SK-N-SH (cell line): ENCODE results near the gene HAT1. TPM values are rescaled to one million over a fixed set of nuclear protein-coding genes. Genes with fewer than 3 reads are reported as not detected.

Source experiments
- CTCF ChIA-PET: fragments of 300-600, 350-600 bp; formaldehyde crosslinking; extraction: SDS; loops from one replicate; lab custom pipeline; 2021; lab: Yijun Ruan, JAX
- POLR2A ChIA-PET: fragments of 350-600 bp; sonication (Branson Sonifier 250); formaldehyde crosslinking; extraction: SDS; loops from one replicate; lab custom pipeline; 2020; ENCODE audit warnings: antibody characterized with exemption, inconsistent platforms; lab: Yijun Ruan, JAX
- DNase-seq: peaks from one replicate; pipeline ENCODE4 v3.0.0; 2012
- H2AFZ ChIP-seq: fragments of 200-600 bp; sonication (generic); 2 replicates; pipeline ENCODE4 v1.8.1; 2016; ENCODE audit warnings: antibody characterized with exemption, mild to moderate bottlenecking, low read depth
- H3F3A ChIP-seq: fragments of 200-600 bp; sonication (generic); replicated peaks from 2 replicates; pipeline ENCODE3; 2016; ENCODE audit warnings: antibody characterized with exemption, mild to moderate bottlenecking; ENCODE audit not compliant: insufficient read depth
- H3K27ac ChIP-seq, 2 experiments: fragments of 200-500 bp in 1 of 2; fragments of 200-600 bp in 1 of 2; sonication (Bioruptor generic) in 1 of 2; sonication (generic), shearing (Covaris generic) in 1 of 2; 2 replicates each; pipeline versions ENCODE4 v1.5.1 to v1.6.1; 2014 to 2016; ENCODE audit warnings: low read depth in 2 of 2, inconsistent platforms in 1 of 2, low read length in 1 of 2, mild to moderate bottlenecking in 1 of 2, mixed read lengths in 1 of 2
- H3K27me3 ChIP-seq: fragments of 200-600 bp; sonication (generic), shearing (Covaris generic); 2 replicates; pipeline ENCODE4 v1.6.1; 2016; ENCODE audit warnings: mixed run types; ENCODE audit not compliant: insufficient read depth
- H3K36me3 ChIP-seq, 2 experiments: fragments of 200-500 bp in 1 of 2; fragments of 200-600 bp in 1 of 2; sonication (Bioruptor generic) in 1 of 2; sonication (generic) in 1 of 2; replicated peaks in 1 of 2; 2 replicates each; pipeline versions ENCODE3 to v1.5.1; 2014 to 2016; ENCODE audit warnings: low read length in 1 of 2, mild to moderate bottlenecking in 1 of 2; ENCODE audit not compliant: insufficient read depth in 2 of 2, control insufficient read depth in 1 of 2
- H3K4me1 ChIP-seq, 2 experiments: fragments of 200-500 bp in 1 of 2; fragments of 200-600 bp in 1 of 2; sonication (Bioruptor generic) in 1 of 2; sonication (generic), shearing (Covaris generic) in 1 of 2; 2 replicates each; pipeline versions ENCODE4 v1.5.1 to v1.6.1; 2014 to 2016; ENCODE audit warnings: low read depth in 1 of 2, low read length in 1 of 2, mixed run types in 1 of 2; ENCODE audit not compliant: insufficient read depth in 2 of 2, control insufficient read depth in 1 of 2
- H3K4me2 ChIP-seq: fragments of 200-600 bp; sonication (generic), shearing (Covaris generic); 2 replicates; pipeline ENCODE4 v1.6.1; 2017; ENCODE audit warnings: mixed run types
- H3K4me3 ChIP-seq, 2 experiments: fragments of 200-500 bp in 1 of 2; fragments of 200-600 bp in 1 of 2; sonication (Bioruptor generic) in 1 of 2; sonication (generic), shearing (Covaris generic) in 1 of 2; 2 replicates each; pipeline versions ENCODE4 v1.5.1 to v1.8.1; 2014 to 2016; ENCODE audit warnings: low read depth in 2 of 2, inconsistent platforms in 1 of 2, low read length in 1 of 2, mild to moderate bottlenecking in 1 of 2, mixed read lengths in 1 of 2, moderate library complexity in 1 of 2
- H3K79me2 ChIP-seq: fragments of 200-600 bp; sonication (generic); 2 replicates; pipeline ENCODE4 v1.8.1; 2017; ENCODE audit warnings: mild to moderate bottlenecking; ENCODE audit not compliant: insufficient read depth
- H3K9ac ChIP-seq: fragments of 200-600 bp; sonication (generic); 2 replicates; pipeline ENCODE4 v1.6.1; 2017; ENCODE audit warnings: mixed run types
- H3K9me2 ChIP-seq: fragments of 200-600 bp; sonication (generic); 2 replicates; pipeline ENCODE4 v1.6.1; 2017; ENCODE audit warnings: mixed run types
- H3K9me3 ChIP-seq: fragments of 200-600 bp; sonication (generic); 2 replicates; pipeline ENCODE4 v1.6.1; 2017; ENCODE audit warnings: mixed run types, mild to moderate bottlenecking, moderate library complexity
- H4K20me1 ChIP-seq: fragments of 200-600 bp; sonication (generic); 2 replicates; pipeline ENCODE4 v1.6.1; 2017; ENCODE audit warnings: mild to moderate bottlenecking, mixed run types; ENCODE audit not compliant: insufficient read depth
- ELF1 ChIP-seq: IDR thresholded peaks from 2 replicates; pipeline ENCODE4 v1.4.0; 2012
- FOSL2 ChIP-seq: IDR thresholded peaks from 2 replicates; pipeline ENCODE4 v1.4.0; 2012; ENCODE audit warnings: low read depth, mild to moderate bottlenecking, moderate library complexity, borderline replicate concordance
- GABPA ChIP-seq: IDR thresholded peaks from 2 replicates; pipeline ENCODE4 v1.4.0; 2012; ENCODE audit warnings: low read depth, mild to moderate bottlenecking
- GATA2 ChIP-seq: sonication (generic); formaldehyde crosslinking; IDR thresholded peaks from 2 replicates; pipeline ENCODE4 v1.5.0; 2020; ENCODE audit warnings: mild to moderate bottlenecking, missing genetic modification reagents
- JUND ChIP-seq: IDR thresholded peaks from 2 replicates; pipeline ENCODE4 v1.4.0; 2012
- MEF2A ChIP-seq: IDR thresholded peaks from 2 replicates; pipeline ENCODE4 v1.4.0; 2012; ENCODE audit warnings: low read depth, borderline replicate concordance
- MXI1 ChIP-seq: IDR thresholded peaks from 2 replicates; pipeline ENCODE4 v1.6.1; 2012; ENCODE audit warnings: mild to moderate bottlenecking, low read depth, low read length, improper control_type of control experiment
- POLR2AphosphoS5 ChIP-seq: IDR thresholded peaks from 2 replicates; pipeline ENCODE4 v1.6.1; 2012; ENCODE audit warnings: low read depth, low read length
- RAD21 ChIP-seq: IDR thresholded peaks from 2 replicates; pipeline ENCODE4 v1.6.1; 2012; ENCODE audit warnings: mild to moderate bottlenecking, low read length
- RCOR1 ChIP-seq: fragments of 150-350 bp; IDR thresholded peaks from 2 replicates; pipeline ENCODE4 v1.6.1; 2017; ENCODE audit warnings: antibody characterized with exemption, low read length
- RFX5 ChIP-seq: IDR thresholded peaks from 2 replicates; pipeline ENCODE4 v1.6.1; 2012; ENCODE audit warnings: mild to moderate bottlenecking, improper control_type of control experiment, low read length
- SIN3A ChIP-seq: IDR thresholded peaks from 2 replicates; pipeline ENCODE4 v1.6.1; 2012; ENCODE audit warnings: low read depth, mild to moderate bottlenecking, low read length, moderate library complexity, borderline replicate concordance
- TEAD4 ChIP-seq: IDR thresholded peaks from 2 replicates; pipeline ENCODE4 v1.4.0; 2012; ENCODE audit warnings: mild to moderate bottlenecking, borderline replicate concordance; ENCODE audit not compliant: insufficient read depth
- YY1 ChIP-seq: IDR thresholded peaks from 2 replicates; pipeline ENCODE4 v1.4.0; 2012; ENCODE audit warnings: low read depth, mild to moderate bottlenecking
- WGBS: methylation state at CpG from one replicate; pipeline ENCODE4 v1.1.6; 2017; ENCODE audit warnings: low lambda C conversion rate; 5-methylcytosine and 5-hydroxymethylcytosine counted together
- polyA plus RNA-seq, 3 experiments: library from polyadenylated mRNA; depleted of rRNA; stranded (reverse); fragments of >200 nt; gene quantifications; 2 replicates each; pipeline ENCODE4 v1.2.3, GENCODE V29; 2012
- TF ChIP-seq, protein P1 (sequence below): fragments of 150-350 bp; IDR thresholded peaks from 2 replicates; pipeline ENCODE4 v1.6.1; 2016; ENCODE audit warnings: mild to moderate bottlenecking, low read depth, low read length
- TF ChIP-seq, protein P2 (sequence below): IDR thresholded peaks from 2 replicates; pipeline ENCODE4 v1.4.0; 2012; ENCODE audit warnings: low read depth, borderline replicate concordance
- TF ChIP-seq, protein P3 (sequence below): IDR thresholded peaks from 2 replicates; pipeline ENCODE4 v1.4.0; 2012; ENCODE audit warnings: low read depth, borderline replicate concordance

Gene HAT1
- polyA plus RNA-seq, 1 of the 3 experiments (the other 2 are of a cell fraction) = 18.6 TPM

DNA sequence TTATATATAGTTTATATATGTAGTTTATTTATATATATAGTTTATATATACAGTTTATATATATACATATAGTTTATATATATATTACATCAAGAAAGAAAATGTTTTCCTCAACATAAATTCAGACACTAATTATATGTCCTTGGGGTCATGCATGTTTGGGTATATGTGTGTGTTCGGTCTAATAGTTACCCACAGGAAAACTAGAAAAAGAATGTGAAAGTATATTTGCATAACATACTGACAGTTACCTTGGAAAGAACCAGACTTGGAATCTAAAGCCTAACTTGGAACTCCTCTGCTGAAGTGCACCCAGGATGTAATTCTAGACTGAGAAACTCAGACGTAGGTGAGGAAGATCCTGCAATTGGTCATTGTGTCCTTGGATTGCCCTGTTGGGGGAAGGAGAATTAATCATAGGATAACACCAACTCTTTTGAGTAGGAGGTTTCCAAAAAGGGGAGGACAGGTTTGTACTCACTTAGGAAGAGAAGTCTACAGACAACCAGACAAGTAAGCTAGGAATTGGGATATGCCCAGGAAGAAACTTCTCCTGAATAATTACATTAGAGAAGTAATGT is 19.3 kb upstream of the HAT1 start:
- Histone ChIP-seq H3K9me3 (no peaks in the 10 kb centered on the region), H3K4me2 (no peak overlapping the region), H3K79me2 (no peaks in the 10 kb centered on the region), H3K9me2 (no peaks in the 10 kb centered on the region), H3K36me3 (no peaks in the 10 kb centered on the region), H3K9ac (no peak overlapping the region), H3K4me3 (no peak overlapping the region), H3K27ac (no peak overlapping the region), H3F3A (no peaks in the 10 kb centered on the region), H3K4me1 (no peaks in the 10 kb centered on the region), H3K27me3 (no peaks in the 10 kb centered on the region), H2AFZ (no peak overlapping the region), H4K20me1 (no peaks in the 10 kb centered on the region)
- CTCF ChIA-PET = no interaction called here
- DNase-seq = no peak
- TF ChIP-seq YY1 (no peak), JUND (no peak), MEF2A (no peak), GABPA (no peak), TEAD4 (no peak), GATA2 (CRISPR knock-in tag) (no peak), FOSL2 (no peak), RCOR1 (no peak)
- TF ChIP-seq, protein P1, sequence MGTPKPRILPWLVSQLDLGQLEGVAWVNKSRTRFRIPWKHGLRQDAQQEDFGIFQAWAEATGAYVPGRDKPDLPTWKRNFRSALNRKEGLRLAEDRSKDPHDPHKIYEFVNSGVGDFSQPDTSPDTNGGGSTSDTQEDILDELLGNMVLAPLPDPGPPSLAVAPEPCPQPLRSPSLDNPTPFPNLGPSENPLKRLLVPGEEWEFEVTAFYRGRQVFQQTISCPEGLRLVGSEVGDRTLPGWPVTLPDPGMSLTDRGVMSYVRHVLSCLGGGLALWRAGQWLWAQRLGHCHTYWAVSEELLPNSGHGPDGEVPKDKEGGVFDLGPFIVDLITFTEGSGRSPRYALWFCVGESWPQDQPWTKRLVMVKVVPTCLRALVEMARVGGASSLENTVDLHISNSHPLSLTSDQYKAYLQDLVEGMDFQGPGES = no peak
- TF ChIP-seq, protein P2, sequence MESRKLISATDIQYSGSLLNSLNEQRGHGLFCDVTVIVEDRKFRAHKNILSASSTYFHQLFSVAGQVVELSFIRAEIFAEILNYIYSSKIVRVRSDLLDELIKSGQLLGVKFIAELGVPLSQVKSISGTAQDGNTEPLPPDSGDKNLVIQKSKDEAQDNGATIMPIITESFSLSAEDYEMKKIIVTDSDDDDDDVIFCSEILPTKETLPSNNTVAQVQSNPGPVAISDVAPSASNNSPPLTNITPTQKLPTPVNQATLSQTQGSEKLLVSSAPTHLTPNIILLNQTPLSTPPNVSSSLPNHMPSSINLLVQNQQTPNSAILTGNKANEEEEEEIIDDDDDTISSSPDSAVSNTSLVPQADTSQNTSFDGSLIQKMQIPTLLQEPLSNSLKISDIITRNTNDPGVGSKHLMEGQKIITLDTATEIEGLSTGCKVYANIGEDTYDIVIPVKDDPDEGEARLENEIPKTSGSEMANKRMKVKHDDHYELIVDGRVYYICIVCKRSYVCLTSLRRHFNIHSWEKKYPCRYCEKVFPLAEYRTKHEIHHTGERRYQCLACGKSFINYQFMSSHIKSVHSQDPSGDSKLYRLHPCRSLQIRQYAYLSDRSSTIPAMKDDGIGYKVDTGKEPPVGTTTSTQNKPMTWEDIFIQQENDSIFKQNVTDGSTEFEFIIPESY = no peak
- POLR2A ChIA-PET = no interaction called here
- WGBS = 49% methylated on average over 2 of the region's 2 CpGs

DNA sequence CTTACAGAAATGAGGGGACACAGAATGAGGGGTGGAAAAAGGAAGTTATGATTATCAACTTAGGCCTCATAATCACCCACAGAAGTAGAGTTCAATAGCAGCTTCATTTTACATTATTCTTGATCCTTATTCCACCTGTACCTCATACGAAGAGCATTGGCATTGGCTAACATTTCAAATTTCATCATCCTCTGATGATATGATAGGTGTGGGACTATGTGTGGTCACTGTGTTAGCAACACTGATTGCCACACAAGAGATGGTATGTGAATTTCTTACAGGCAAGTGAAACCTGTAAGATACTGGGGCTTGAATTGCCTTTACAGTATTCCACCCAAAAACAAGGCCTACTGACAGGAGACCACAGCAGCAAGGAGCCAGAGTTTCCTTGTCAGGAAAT is 14.0 kb upstream of the HAT1 start:
- Histone ChIP-seq H3F3A (no peaks in the 10 kb centered on the region), H3K4me3 (no peak overlapping the region), H3K9me3 (no peaks in the 10 kb centered on the region), H3K27me3 (no peaks in the 10 kb centered on the region), H3K9me2 (no peaks in the 10 kb centered on the region), H3K36me3 (no peaks in the 10 kb centered on the region), H4K20me1 (no peaks in the 10 kb centered on the region), H3K79me2 (no peaks in the 10 kb centered on the region), H3K4me1 (no peaks in the 10 kb centered on the region), H3K27ac (no peak overlapping the region), H2AFZ (no peak overlapping the region), H3K9ac (no peak overlapping the region), H3K4me2 (no peak overlapping the region)
- POLR2A ChIA-PET = no interaction called here
- DNase-seq = no peak
- CTCF ChIA-PET = no interaction called here
- TF ChIP-seq MXI1 (no peak), TEAD4 (no peak), SIN3A (no peak), POLR2AphosphoS5 (no peak), RAD21 (no peak), MEF2A (no peak), GABPA (no peak), RFX5 (no peak), FOSL2 (no peak), ELF1 (no peak), YY1 (no peak)
- TF ChIP-seq, protein P1 = no peak
- TF ChIP-seq, protein P3, sequence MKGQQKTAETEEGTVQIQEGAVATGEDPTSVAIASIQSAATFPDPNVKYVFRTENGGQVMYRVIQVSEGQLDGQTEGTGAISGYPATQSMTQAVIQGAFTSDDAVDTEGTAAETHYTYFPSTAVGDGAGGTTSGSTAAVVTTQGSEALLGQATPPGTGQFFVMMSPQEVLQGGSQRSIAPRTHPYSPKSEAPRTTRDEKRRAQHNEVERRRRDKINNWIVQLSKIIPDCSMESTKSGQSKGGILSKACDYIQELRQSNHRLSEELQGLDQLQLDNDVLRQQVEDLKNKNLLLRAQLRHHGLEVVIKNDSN = no peak
- WGBS = 67% methylated on average over 1 of the region's 1 CpG
